Transverse colon (tissue), 4 donors: ENCODE measurements around the gene GPR152.

ENCODE experiments used
- EP300 ChIP-seq: sonication (generic); formaldehyde crosslinking; IDR thresholded peaks from one replicate; pipeline ENCODE4 v1.6.1; 2017; ENCODE audit warnings: antibody characterized with exemption, low read depth
- POLR2A ChIP-seq: fragments of 450-650 bp; IDR thresholded peaks from one replicate; pipeline ENCODE4 v1.6.1; 2016; ENCODE audit warnings: antibody characterized with exemption, mild to moderate bottlenecking, moderate library complexity
- POLR2AphosphoS5 ChIP-seq, 3 donors: sonication (generic); formaldehyde crosslinking; IDR thresholded peaks; one replicate each; pipeline ENCODE4 v1.6.1; 2016; ENCODE audit warnings: antibody characterized with exemption in 3 of 3
- TF ChIP-seq, protein P1 (sequence below), 5 experiments: fragments of 200-600 bp in 3 of 5; fragments of 450-650 bp in 2 of 5; sonication (generic) in 3 of 5; IDR thresholded peaks; 1 replicate in 2 of 5; 2 replicates in 3 of 5; pipeline ENCODE4 v1.5.1; 2016 to 2017; ENCODE audit warnings: antibody characterized with exemption in 5 of 5, inconsistent platforms in 3 of 5, mild to moderate bottlenecking in 2 of 5, moderate library complexity in 1 of 5

GRCh38 chr11:67451658-67451976, 912 bp downstream of the GPR152 start:
- TF ChIP-seq, protein P1, sequence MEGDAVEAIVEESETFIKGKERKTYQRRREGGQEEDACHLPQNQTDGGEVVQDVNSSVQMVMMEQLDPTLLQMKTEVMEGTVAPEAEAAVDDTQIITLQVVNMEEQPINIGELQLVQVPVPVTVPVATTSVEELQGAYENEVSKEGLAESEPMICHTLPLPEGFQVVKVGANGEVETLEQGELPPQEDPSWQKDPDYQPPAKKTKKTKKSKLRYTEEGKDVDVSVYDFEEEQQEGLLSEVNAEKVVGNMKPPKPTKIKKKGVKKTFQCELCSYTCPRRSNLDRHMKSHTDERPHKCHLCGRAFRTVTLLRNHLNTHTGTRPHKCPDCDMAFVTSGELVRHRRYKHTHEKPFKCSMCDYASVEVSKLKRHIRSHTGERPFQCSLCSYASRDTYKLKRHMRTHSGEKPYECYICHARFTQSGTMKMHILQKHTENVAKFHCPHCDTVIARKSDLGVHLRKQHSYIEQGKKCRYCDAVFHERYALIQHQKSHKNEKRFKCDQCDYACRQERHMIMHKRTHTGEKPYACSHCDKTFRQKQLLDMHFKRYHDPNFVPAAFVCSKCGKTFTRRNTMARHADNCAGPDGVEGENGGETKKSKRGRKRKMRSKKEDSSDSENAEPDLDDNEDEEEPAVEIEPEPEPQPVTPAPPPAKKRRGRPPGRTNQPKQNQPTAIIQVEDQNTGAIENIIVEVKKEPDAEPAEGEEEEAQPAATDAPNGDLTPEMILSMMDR (IDR thresholded peaks at IDR 0.05), result no peak
- no peak for TF ChIP-seq POLR2A
- TF ChIP-seq POLR2AphosphoS5 (IDR thresholded peaks at IDR 0.05), result no peak
- no peak for TF ChIP-seq EP300
